GM18861 (cell line): ENCODE results near the gene PLPPR2.
"Not testable (repeated sequence)": the region's sequence is repeated elsewhere in the genome, so short reads cannot be mapped to it uniquely, and the experiment has no call there.

Source experiments
- ATAC-seq: cut with Tn5 transposase; IDR thresholded peaks from one replicate; pipeline ENCODE4 v1.9.1; 2021; ENCODE audit not compliant: unreplicated experiment

The PLPPR2 gene

GRCh38 chr19:11339254-11340098 is 15.8 kb upstream of the PLPPR2 start, which contains the start of gene RAB3D:
TSS of gene RAB3D (minus strand) at chr19:11339657. CDS start at chr19:11337399, 2,258 bp downstream.
- ATAC-seq: peak; percentile 63

GRCh38 chr19:11340099-11340467 is 15.1 kb upstream of the PLPPR2 start:
- not testable (repeated sequence) for ATAC-seq

- no peak for ATAC-seq
Measured at GRCh38 chr19:11342429-11342828, 12.8 kb upstream of the PLPPR2 start.

DNA sequence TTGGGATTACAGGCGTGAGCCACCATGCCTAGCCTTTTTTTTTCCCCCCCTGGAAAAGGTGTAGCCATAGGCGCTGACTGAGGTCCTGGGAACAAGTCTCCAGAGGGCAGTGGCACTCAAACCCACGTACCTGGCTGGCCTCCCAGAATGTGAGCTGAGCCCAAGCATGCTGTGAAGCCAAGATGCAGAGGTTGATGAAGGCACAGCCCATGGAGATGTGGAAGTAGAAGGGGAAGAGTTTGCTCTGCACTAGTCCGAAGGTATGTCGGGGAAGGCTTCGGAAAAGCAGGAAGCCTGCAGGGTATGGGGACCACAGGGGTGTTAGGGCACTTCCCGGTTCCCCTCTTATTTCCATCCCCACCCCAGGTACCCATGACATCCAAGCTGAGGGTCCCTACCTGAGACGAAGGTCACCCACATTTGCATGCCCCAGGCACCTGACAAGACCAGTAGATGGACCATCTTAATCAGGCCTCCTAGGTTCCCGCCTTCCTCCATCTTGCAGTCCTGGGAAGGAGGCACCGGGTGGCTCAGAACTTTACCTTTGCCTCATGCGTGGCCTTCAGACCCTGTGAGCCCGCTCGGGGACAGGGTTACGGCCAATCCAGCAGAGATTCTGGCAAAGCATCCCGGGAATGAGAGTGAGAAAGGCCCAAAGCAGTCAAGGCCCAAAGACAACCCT is 10.0 kb upstream of the PLPPR2 start:
- no peak for ATAC-seq

DNA sequence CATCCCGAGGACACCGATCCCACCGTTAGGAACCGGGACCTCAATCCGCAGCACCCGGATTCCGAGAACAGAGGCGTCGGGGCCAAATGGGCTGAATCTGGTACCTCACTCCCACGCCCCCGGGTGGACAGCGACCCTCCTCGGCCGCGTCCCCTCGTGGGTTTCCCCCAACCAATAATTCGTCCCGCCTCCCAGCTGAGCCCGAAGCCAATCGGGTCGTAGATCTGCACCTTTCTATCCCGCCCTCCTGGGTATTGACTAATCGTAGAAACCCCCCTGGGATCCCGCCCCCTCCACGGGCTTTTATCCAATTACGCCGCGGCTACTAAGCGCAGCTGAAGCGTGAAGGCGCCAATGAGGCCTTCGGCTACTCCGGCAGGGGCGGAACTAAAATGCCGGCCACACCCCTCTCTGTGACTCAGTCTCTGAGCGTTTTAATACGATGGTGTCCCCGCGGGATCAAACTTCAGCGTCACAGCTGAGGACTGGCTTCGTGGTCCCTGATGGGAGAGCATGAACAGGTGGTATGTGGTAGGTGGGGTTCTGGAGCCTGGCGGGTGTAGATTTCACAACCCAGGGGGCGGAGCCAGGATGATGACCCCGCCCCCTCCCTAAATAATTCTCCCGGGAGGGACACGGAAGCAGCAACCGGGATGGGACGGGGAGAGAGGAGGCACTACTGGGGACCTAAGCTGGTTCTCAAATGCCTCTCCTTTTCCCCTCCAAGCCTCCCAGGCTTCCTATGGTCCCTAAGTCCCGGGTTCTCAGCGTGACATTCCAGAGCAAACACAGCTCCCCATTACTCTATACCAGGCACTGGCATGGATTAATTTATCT is 8.9 kb upstream of the PLPPR2 start, which contains the start of the genes CCDC159 and TMEM205:
CCDC159 (plus strand) TSS at position 416 of the 837 bp plus-strand sequence; CDS start at position 504, 88 bp downstream.
TMEM205 (minus strand) TSS at position 165 of the 837 bp plus-strand sequence. CDS start 649 bp downstream, outside the sequence.
- ATAC-seq: peak; percentile 78

- ATAC-seq: no peak
Measured at GRCh38 chr19:11347546-11348039, 7.6 kb upstream of the PLPPR2 start.

- ATAC-seq: no peak
Measured at GRCh38 chr19:11349171-11349570, 6.1 kb upstream of the PLPPR2 start.

- not testable (repeated sequence) for ATAC-seq
Measured at GRCh38 chr19:11354102-11354501, 1.1 kb upstream of the PLPPR2 start.

- no peak for ATAC-seq
Measured at GRCh38 chr19:11356074-11356397, 804 bp downstream of the PLPPR2 start.

GRCh38 chr19:11356676-11357550 is 1.7 kb downstream of the PLPPR2 start:
- ATAC-seq: no peak

- ATAC-seq: no peak
Measured at GRCh38 chr19:11359421-11359820, 4.2 kb downstream of the PLPPR2 start.

DNA sequence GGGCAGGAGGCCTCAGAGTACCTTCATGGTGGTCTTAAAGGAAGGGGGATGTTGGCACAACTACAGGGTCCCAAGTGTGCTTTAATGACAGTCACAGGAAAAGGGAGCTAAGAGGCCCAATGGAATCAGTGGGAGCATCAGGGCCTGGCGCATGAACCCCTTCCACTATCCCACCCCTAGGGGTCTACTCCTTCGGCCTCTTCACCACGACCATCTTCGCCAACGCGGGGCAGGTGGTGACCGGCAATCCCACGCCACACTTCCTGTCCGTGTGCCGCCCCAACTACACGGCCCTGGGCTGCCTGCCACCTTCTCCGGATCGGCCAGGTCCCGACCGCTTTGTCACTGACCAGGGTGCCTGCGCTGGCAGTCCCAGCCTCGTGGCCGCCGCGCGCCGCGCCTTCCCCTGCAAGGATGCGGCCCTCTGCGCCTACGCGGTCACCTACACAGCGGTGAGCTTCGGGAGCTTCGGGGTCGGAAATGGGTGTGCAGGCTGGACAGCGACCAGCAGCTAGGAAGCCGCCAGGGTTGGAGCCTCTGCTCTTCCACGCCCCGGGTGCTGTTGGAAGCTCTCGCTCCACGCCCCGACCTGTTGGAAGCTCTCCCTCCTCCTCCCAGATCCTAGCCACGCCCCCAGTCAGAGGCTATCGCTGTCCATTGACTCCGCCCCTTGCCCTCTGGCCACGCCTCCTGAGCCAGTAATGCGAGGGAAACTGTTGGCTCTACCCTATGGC is 6.0 kb downstream of the PLPPR2 start:
- ATAC-seq: no peak

GRCh38 chr19:11361771-11362731 is 6.8 kb downstream of the PLPPR2 start:
- no peak for ATAC-seq

DNA sequence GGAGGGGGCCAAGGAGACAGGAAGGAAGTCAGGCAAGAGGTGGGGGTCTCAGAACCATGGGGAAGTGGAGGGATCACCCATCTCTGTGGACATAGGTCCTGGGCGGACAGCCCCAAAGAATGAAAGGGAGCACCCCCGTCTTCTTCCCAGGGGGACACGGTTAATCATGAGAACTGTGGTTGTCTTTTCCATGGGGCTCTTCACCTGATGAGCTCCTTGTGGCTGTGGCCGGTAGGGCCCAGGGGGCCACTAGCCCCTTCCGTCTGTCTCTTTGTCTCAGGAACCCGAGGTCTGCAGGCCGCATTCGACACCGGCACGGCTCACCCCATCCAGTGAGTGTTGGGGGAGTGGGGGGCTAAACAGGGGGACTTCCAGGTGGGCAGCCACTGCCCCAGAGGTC is 8.6 kb downstream of the PLPPR2 start:
- ATAC-seq: no peak

DNA sequence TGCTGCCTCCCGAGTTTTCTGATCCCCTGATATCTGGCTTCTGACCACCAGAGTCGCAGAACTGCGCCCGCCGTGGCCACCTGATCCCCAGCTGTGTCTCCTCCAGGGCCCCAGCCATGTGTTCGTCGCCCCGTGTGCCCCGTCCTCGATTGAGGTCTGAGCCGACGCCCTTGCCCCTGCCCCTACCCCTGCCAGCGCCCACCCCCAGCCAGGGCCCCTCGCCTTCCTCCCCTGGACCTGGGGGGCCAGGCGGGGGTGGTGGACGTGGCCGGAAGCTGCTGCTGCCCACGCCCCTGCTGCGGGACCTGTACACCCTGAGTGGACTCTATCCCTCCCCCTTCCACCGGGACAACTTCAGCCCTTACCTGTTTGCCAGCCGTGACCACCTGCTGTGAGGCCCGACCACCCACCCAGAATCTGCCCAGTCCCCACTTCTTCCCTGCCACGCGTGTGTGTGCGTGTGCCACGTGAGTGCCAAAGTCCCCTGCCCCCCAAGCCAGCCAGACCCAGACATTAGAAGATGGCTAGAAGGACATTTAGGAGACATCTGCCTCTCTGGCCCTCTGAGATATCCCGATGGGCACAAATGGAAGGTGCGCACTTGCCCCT is 9.2 kb downstream of the PLPPR2 start:
- ATAC-seq: no peak

DNA sequence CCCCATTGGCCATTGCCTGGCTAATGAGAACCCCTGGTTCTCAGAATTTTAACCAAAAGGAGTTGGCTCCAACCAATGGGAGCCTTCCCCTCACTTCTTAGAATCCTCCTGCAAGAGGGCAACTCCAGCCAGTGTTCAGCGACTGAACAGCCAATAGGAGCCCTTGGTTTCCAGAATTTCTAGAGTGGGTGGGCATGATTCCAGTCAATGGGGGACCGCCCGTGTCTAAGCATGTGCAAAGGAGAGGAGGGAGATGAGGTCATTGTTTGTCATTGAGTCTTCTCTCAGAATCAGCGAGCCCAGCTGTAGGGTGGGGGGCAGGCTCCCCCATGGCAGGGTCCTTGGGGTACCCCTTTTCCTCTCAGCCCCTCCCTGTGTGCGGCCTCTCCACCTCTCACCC is 9.7 kb downstream of the PLPPR2 start:
- ATAC-seq: no peak

DNA sequence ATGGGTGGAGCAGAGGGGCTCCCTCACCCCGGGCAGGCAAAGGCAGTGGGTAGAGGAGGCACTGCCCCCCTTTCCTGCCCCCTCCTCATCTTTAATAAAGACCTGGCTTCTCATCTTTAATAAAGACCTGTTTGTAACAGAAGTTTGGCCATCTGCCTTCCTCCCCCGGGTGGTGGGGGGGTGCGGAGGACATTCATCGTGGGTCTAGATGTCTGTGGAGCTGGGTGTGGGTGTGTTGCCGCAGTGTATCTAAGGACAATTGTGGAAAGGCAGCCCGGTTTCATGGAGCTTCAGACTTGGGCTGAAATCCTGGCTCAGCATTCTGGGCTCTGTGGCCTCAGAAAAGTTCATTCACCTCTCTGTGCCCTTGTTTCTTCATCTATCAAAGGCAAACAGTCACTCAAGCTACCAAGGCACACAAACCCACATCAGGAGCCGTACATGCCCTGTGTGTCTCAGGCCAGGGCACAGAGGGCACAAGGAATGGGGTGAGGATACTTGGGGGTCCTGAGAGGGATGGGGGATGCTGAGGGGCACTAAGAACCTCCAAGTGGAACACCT is 10.4 kb downstream of the PLPPR2 start:
- ATAC-seq: no peak

GRCh38 chr19:11367528-11367927 is 12.3 kb downstream of the PLPPR2 start:
- ATAC-seq: no peak
